ENCODE measurements around the gene COPRS.

GRCh38 chr17:31834448-31834847, 24.6 kb downstream of the COPRS start:
- TF ChIP-seq ZNF83 (CRISPR knock-in tag; IDR thresholded peaks at IDR 0.05; ENCODE audit: borderline replicate concordance) (no peak), ZGPAT (CRISPR knock-in tag; IDR thresholded peaks at IDR 0.05) (no peak), KAT2B (IDR thresholded peaks at IDR 0.05; ENCODE audit: borderline replicate concordance, low read depth, low read length) (no peak), CBX2 (IDR thresholded peaks at IDR 0.05; ENCODE audit: low read depth, low read length) (no peak), CBX2 (CRISPR knock-in tag; IDR thresholded peaks at IDR 0.05; ENCODE audit: low read depth) (no peak)

Data from HepG2 (cell line).